SK-N-DZ (cell line): Measurements from ENCODE around the gene LINC00237. TPM values are rescaled to one million over a fixed set of nuclear protein-coding genes. Genes with fewer than 3 reads are reported as not detected.

Experiments
- DNase-seq: peaks from one replicate; pipeline ENCODE4 v3.0.0-alpha.2; 2015; ENCODE audit warnings: low spot score
- polyA plus RNA-seq, 2 experiments: library from polyadenylated mRNA; depleted of rRNA; stranded (reverse); fragments of >200 nt; gene quantifications; 2 replicates each; pipeline ENCODE4 v1.2.3, GENCODE V29; 2014

The LINC00237 gene
- polyA plus RNA-seq (2014; cell fraction: cytosol; rRNA removed): not detected in 2 replicates
- not detected in 2 replicates for polyA plus RNA-seq (2014; cell fraction: nucleus; rRNA removed)

- no peak for DNase-seq
Measured at GRCh38 chr20:21106171-21107017, at the start of gene LINC00237. Gene LINC00237 (minus strand): TSS chr20:21106358.

DNA sequence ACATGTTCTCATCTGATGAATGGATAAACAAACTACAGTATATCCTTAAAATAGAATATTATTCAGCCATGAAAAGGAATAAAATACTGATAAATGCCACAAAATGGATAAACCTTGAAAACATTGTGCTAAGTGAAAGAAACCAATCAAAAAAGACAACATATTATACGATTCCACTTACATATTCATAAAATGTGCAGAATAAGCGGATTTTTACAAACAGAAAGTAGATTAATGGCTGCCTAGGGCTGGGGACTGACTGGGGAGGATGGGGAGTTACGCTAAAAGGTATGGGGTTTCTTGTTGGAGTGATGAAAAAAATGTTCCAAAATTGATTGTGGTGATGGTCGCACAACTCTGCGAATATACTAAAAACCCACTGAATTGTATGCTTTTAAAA is 49.1 kb upstream of the LINC00237 start:
- DNase-seq: no peak

- DNase-seq: no peak
Measured at GRCh38 chr20:21154692-21155091, 48.5 kb upstream of the LINC00237 start.

- no peak for DNase-seq
Measured at GRCh38 chr20:21151791-21152190, 45.6 kb upstream of the LINC00237 start.

DNA sequence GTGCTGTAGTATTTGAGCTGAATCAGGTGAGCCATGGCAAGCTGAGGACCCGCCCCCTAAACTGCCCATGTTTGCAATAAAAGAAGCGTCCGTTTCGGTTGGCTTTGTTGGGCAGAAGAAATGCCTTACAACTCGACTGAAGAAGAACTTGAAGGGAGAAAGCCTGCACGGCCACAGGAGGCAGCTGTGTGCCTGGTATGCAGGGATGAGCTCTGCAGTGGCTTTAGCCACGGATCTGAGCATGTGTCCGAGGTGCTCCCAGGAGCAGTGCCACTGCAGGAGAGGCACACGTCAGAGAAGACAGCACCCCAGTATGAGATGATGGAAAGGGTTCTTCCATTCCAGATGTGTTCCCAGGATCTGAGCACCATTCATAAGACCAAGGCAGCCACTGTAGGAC is 43.2 kb upstream of the LINC00237 start:
- no peak for DNase-seq

DNA sequence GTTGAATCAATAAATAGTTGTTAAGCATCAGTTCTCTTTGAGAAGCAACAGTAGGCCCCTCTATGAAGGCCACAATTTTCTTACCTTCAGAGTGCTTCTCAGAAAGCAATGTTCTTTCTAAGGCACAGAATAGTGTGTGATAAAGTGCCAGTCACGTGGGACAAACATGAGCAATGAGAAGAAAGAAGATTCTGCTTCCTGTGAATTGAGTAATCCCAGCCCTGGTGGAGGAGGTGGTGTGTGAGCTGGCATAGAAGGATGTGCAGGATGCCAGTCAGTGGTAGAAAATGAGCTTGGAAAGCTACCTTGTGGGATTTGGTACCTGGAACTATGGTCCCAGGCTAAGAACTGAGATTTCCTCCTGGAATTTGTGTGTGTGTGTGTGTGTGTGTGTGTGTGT is 41.4 kb upstream of the LINC00237 start:
- DNase-seq: no peak

- no peak for DNase-seq
Measured at GRCh38 chr20:21146215-21146614, 40.1 kb upstream of the LINC00237 start.

- DNase-seq: no peak
Measured at GRCh38 chr20:21145424-21145823, 39.3 kb upstream of the LINC00237 start.

GRCh38 chr20:21143194-21143890 is 37.2 kb upstream of the LINC00237 start:
- DNase-seq: peak; percentile 26

GRCh38 chr20:21141825-21142224 is 35.7 kb upstream of the LINC00237 start:
- DNase-seq: no peak

GRCh38 chr20:21139881-21140566 is 33.9 kb upstream of the LINC00237 start:
- no peak for DNase-seq

GRCh38 chr20:21137078-21137477 is 30.9 kb upstream of the LINC00237 start:
- no peak for DNase-seq

DNA sequence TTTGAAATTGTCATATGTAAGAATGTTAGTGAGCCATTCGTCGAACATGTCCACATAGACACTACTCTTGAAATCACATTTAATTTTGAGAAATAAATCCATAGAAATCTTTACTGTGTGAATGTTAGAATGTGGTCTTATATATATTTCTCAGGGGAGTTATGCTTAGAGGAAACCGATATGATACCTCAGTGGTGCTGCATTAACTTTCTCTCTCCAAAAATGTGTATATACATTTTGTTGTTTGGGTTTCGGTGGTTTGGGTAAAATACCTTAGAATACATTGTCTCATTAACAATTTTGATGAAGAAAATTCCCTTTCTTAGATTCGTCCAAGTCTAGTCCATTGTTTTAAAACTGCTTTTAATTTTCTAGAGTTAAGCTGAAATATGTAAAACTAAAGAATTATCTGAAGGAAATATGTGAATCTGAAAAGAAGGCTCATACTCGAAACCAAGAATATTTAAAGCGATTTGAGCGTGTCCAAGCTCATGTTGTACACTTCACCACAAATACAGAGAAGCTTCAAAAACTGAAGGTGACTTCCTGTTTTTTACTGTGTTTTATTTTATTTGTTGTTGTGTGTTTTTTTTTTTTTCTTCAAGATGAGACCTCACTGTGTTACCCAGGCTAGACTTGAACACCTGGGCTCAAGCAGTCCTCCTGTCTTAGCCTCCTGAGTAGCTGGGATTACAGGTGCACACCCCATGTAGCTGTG is 30.0 kb upstream of the LINC00237 start:
- no peak for DNase-seq

DNA sequence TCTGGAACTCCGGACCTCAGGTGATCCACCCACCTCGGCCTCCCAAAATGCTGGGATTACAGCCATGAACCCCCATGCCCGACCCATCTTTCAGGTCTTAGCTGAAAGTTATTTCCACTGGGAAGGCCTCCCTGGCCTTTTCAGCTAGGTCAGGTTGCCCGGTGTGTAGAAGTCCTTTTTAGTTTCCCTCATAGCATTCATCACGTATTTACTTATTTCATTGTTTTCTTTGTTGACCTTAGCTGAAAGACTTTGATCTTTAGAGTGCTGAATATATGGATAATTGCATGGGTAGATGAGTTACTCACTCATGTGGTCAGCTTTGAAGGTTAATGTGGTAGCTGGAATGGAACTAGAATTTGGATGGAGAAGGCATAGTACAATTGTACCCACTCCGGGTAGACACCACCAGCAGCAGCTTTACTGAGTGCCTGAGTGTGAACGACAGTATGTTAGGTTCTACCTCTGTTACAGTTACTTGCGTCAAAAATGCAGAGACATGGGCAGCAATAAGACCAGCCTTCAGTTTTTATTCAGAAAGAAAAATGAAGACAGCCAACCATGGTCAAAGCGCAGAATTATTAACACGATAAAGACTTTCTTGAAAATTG is 28.8 kb upstream of the LINC00237 start:
- no peak for DNase-seq

DNA sequence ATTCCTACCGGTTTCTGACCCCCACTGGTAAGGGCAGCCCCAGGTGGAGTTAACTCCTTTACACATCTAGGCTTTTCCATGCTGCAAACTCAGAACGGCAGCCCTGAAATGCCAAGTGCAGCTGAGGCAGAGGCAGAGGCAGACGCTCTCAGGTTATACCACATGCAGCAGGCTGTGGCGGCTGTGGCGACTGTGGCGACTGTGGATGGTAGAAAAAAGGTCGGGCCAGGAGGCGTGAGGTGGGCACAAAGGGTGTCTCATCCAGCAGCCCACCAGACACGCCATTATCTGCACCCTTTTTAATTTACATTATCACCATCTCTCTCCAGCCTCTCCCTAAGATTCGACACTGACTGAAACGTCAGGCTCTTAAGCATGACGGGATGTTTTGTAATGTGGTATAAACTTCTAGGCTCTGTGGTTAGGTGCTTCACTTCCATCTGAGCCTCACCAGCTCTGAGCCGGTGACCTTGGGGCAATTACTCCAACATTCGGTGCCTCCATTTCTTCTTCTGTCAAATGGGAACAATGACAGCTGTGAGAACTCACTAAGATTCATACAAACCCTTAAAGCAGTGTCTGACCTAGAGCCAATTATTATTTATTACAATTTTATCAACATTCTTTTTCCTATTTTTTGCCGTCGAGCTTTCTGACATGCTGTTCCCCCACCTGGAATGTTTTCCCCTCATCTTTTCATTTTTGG is 27.9 kb upstream of the LINC00237 start:
- DNase-seq: no peak

GRCh38 chr20:21133404-21133803 is 27.2 kb upstream of the LINC00237 start:
- no peak for DNase-seq

DNA sequence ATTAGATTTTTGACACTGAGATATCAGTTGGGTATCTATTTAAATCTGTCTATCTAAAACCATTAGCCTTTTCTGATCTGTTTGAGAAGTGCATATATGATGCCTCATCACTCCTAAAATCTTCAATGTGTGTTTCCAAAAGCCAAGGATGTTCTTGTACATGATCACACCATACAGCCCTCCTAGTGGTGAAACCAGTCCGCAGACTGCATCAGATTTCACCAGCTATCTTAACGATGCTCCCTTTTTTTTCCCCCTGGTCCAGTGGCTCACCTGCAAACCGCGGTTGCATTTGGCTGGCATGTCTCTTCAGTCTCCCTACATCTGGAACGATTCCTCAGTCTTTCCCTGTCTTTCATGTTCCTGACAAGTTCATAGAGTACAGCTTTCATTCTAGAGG is 23.7 kb upstream of the LINC00237 start:
- DNase-seq: no peak

DNA sequence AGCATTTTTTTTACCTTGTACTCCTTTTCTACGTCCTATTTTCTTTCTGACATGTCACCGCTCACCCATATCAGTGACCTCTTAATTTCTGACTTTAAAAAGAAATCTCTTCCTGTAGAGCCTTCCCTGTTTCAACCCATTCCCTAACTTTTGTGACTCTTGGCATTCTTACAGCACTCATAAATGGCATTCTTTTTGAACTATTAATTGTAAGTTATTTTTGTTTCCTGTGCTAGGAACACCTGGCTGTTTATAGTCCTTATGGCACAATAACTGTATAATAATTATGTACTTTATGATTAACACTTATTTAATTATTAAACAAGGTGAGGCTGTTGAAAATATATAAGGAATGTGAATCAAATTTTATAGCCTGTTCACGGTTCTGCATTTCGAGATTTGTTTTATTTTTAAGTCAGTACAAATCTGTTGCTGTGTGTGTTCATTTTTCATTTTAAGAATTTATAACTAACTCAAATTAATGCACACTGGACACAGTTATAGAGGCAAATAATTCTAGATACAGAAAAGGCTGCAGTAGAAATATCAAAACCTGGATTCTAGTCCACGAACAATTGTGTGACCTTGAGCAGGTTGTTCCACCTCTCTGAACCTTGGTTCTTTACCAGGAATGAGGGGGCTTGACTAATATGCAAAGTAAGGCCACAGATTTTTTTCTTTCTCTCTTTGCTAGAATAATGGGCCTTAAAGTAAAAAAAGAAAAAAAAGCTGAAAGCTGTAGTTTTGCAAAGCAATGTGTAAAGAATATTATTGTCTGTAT is 21.2 kb upstream of the LINC00237 start:
- no peak for DNase-seq

- DNase-seq: no peak
Measured at GRCh38 chr20:21126581-21126870, 20.4 kb upstream of the LINC00237 start.
